Keratinocyte (primary cell): ENCODE measurements around the gene MRPL34. TPM values are rescaled to one million over a fixed set of nuclear protein-coding genes. Genes with fewer than 3 reads are reported as not detected.
"Not testable (repeated sequence)": the region's sequence is repeated elsewhere in the genome, so short reads cannot be mapped to it uniquely, and the experiment has no call there.

Experiments used
- DNase-seq: peaks from one replicate; pipeline ENCODE4 v3.0.0-alpha.2; 2011; ENCODE audit warnings: low read depth, missing footprints, low spot score
- FAIRE-seq: peaks from 2 replicates; lab custom pipeline; 2011; peaks lifted over from hg19 to GRCh38; lab: Jason Lieb, UNC
- H2AFZ ChIP-seq: 2 replicates; pipeline ENCODE4 v1.6.0; 2012; ENCODE audit warnings: low read length, control low read depth, inconsistent platforms; ENCODE audit not compliant: control insufficient read depth
- H3K27ac ChIP-seq: 2 replicates; pipeline ENCODE4 v1.5.1; 2011; ENCODE audit warnings: low read length; ENCODE audit not compliant: control insufficient read depth, insufficient read depth
- H3K27me3 ChIP-seq: 3 replicates; pipeline ENCODE4 v1.6.0; 2011; ENCODE audit warnings: low read length; ENCODE audit not compliant: control insufficient read depth, insufficient read depth; ENCODE audit errors: extremely low read depth
- H3K36me3 ChIP-seq, 2 experiments: 2 replicates in 1 of 2; 3 replicates in 1 of 2; pipeline ENCODE4 v1.5.1; 2011; ENCODE audit warnings: low read length in 2 of 2, mild to moderate bottlenecking in 1 of 2; ENCODE audit not compliant: control insufficient read depth in 2 of 2, insufficient read depth in 2 of 2; ENCODE audit errors: extremely low read depth in 1 of 2
- H3K4me1 ChIP-seq: 3 replicates; pipeline ENCODE4 v1.5.1; 2011; ENCODE audit warnings: low read length; ENCODE audit not compliant: control insufficient read depth, insufficient read depth; ENCODE audit errors: extremely low read depth
- H3K4me2 ChIP-seq: 3 replicates; pipeline ENCODE4 v1.6.0; 2011; ENCODE audit warnings: low read depth, low read length; ENCODE audit not compliant: control insufficient read depth, insufficient read depth; ENCODE audit errors: extremely low read depth
- H3K4me3 ChIP-seq, 3 experiments: fragments of 200-600 bp in 1 of 3; sonication (generic) in 1 of 3; 2 replicates in 2 of 3; 3 replicates in 1 of 3; pipeline ENCODE4 v1.5.1; 2011 to 2016; ENCODE audit warnings: low read length in 3 of 3, mild to moderate bottlenecking in 3 of 3, control low read depth in 2 of 3, inconsistent platforms in 1 of 3, low read depth in 1 of 3, mixed read lengths in 1 of 3, mixed run types in 1 of 3, moderate library complexity in 1 of 3; ENCODE audit not compliant: control insufficient read depth in 2 of 3, insufficient read depth in 2 of 3; ENCODE audit errors: extremely low read depth in 1 of 3
- H3K79me2 ChIP-seq: 2 replicates; pipeline ENCODE4 v1.6.0; 2012; ENCODE audit warnings: low read length; ENCODE audit not compliant: control insufficient read depth, insufficient read depth
- H3K9ac ChIP-seq: 3 replicates; pipeline ENCODE4 v1.6.0; 2011; ENCODE audit warnings: low read length; ENCODE audit not compliant: control insufficient read depth, insufficient read depth; ENCODE audit errors: extremely low read depth
- H3K9me1 ChIP-seq: 3 replicates; pipeline ENCODE4 v1.6.0; 2011; ENCODE audit warnings: low read length; ENCODE audit not compliant: control insufficient read depth, insufficient read depth; ENCODE audit errors: extremely low read depth
- H3K9me3 ChIP-seq: 2 replicates; pipeline ENCODE4 v1.5.1; 2012; ENCODE audit warnings: low read depth, low read length; ENCODE audit not compliant: control insufficient read depth
- H4K20me1 ChIP-seq: 3 replicates; pipeline ENCODE4 v1.6.0; 2011; ENCODE audit warnings: low read length; ENCODE audit not compliant: control insufficient read depth, insufficient read depth; ENCODE audit errors: extremely low read depth
- EZH2 ChIP-seq: IDR thresholded peaks from one replicate; pipeline ENCODE4 v1.6.1; 2012; ENCODE audit warnings: inconsistent platforms, mild to moderate bottlenecking, low read length, moderate library complexity
- dilution Hi-C: fragments of 300-500 bp; cut with MboI; formaldehyde crosslinking; loops from one replicate; pipeline ENCODE4 v1.7.0; 2020; ENCODE audit warnings: low sequenced_read_pairs; ENCODE audit not compliant: extremely low pct_ligation_motif_present
- polyA plus RNA-seq, 5 experiments: library from polyadenylated mRNA; depleted of rRNA in 3 of 5; stranded (reverse) in 3 of 5; stranded (forward) in 1 of 5; unstranded in 1 of 5; fragments of >200 nt; gene quantifications; 1 replicate in 1 of 5; 2 replicates in 3 of 5; 3 replicates in 1 of 5; pipeline versions ENCODE4 v1.2.1 to v1.2.3, GENCODE V29; 2011 to 2012; ENCODE audit warnings: missing spikeins in 2 of 5, low read depth in 1 of 5, low replicate concordance in 1 of 5
- TF ChIP-seq, protein P1 (sequence below), 3 experiments: IDR thresholded peaks in 1 of 3; conservative IDR thresholded peaks in 1 of 3; optimal IDR thresholded peaks in 1 of 3; 2 replicates in 2 of 3; 3 replicates in 1 of 3; pipeline versions ENCODE3 to v1.5.1; 2011; ENCODE audit warnings: low read length in 3 of 3, mild to moderate bottlenecking in 3 of 3, moderate library complexity in 2 of 3, control low read depth in 1 of 3, inconsistent platforms in 1 of 3; ENCODE audit not compliant: insufficient read depth in 2 of 3; ENCODE audit errors: extremely low read depth in 1 of 3

MRPL34 gene
- polyA plus RNA-seq, 1 donor (not counting 4 experiments of a cell fraction or from before 2014, with no cell fraction given): 63.7 TPM

- H3K79me2 ChIP-seq: peaks cover 10% of the 10 kb centered on the region
- peaks cover 10 to 12% of the 10 kb centered on the region in 2 experiments for H3K36me3 ChIP-seq
- H3K4me2 ChIP-seq: peak within 1 kb of the TSS; percentile 99
- no peaks in the 10 kb centered on the region for H3K9me3 ChIP-seq
- H3K4me3 ChIP-seq: peak within 1 kb of the TSS; percentile 61 to 93 (median 90)
- dilution Hi-C loops: no loop called here
- peak within 1 kb of the TSS; percentile 92 for H3K9ac ChIP-seq
- TF ChIP-seq EZH2: no peak
- TF ChIP-seq, protein P1, sequence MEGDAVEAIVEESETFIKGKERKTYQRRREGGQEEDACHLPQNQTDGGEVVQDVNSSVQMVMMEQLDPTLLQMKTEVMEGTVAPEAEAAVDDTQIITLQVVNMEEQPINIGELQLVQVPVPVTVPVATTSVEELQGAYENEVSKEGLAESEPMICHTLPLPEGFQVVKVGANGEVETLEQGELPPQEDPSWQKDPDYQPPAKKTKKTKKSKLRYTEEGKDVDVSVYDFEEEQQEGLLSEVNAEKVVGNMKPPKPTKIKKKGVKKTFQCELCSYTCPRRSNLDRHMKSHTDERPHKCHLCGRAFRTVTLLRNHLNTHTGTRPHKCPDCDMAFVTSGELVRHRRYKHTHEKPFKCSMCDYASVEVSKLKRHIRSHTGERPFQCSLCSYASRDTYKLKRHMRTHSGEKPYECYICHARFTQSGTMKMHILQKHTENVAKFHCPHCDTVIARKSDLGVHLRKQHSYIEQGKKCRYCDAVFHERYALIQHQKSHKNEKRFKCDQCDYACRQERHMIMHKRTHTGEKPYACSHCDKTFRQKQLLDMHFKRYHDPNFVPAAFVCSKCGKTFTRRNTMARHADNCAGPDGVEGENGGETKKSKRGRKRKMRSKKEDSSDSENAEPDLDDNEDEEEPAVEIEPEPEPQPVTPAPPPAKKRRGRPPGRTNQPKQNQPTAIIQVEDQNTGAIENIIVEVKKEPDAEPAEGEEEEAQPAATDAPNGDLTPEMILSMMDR (optimal IDR thresholded peaks at IDR 0.05 in 1 of 3, IDR thresholded peaks at IDR 0.05 in 1 of 3, conservative IDR thresholded peaks at IDR 0.05 in 1 of 3; ENCODE audit: extremely low read depth in 1 of 3, insufficient read depth in 2 of 3, low read length in 3 of 3): no peak
- H3K27ac ChIP-seq: peak within 1 kb of the TSS; percentile 91
- peak; percentile 88 for FAIRE-seq
- H4K20me1 ChIP-seq: no peaks in the 10 kb centered on the region
- H3K27me3 ChIP-seq: no peaks in the 10 kb centered on the region
- H3K4me1 ChIP-seq: peaks cover 8% of the 10 kb centered on the region
- peak within 1 kb of the TSS; percentile 93 for H2AFZ ChIP-seq
- DNase-seq: peak; percentile 94
- H3K9me1 ChIP-seq: no peaks in the 10 kb centered on the region
These were observed 38.5 kb upstream of the MRPL34 start, which contains the start of gene BABAM1 for GRCh38 chr19:17266975-17267788. Gene BABAM1 (plus strand): TSS chr19:17267443. CDS start chr19:17268807, 1,364 bp downstream.

DNA sequence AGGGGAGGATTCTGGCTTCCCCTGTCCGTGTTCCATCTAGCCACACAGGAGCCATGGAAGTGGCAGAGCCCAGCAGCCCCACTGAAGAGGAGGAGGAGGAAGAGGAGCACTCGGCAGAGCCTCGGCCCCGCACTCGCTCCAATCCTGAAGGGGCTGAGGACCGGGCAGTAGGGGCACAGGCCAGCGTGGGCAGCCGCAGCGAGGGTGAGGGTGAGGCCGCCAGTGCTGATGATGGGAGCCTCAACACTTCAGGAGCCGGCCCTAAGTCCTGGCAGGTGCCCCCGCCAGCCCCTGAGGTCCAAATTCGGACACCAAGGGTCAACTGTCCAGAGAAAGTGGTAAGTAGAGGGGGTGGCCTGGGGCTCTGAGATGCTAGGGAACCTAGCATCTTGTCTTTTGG lies 36.9 kb upstream of the MRPL34 start:
- Histone ChIP-seq H4K20me1 (no peaks in the 10 kb centered on the region), H3K9ac (no peak overlapping the region), H3K4me2 (no peak overlapping the region), H3K9me1 (no peaks in the 10 kb centered on the region), H3K36me3 (peaks cover 12 to 15% of the 10 kb centered on the region in 2 experiments), H3K4me1 (peaks cover 8% of the 10 kb centered on the region), H2AFZ (no peak overlapping the region), H3K4me3 (no peak overlapping the region), H3K79me2 (peaks cover 10% of the 10 kb centered on the region), H3K27me3 (no peaks in the 10 kb centered on the region), H3K27ac (no peak overlapping the region), H3K9me3 (no peaks in the 10 kb centered on the region)
- TF ChIP-seq EZH2: no peak
- TF ChIP-seq, protein P1 (optimal IDR thresholded peaks at IDR 0.05 in 1 of 3, IDR thresholded peaks at IDR 0.05 in 1 of 3, conservative IDR thresholded peaks at IDR 0.05 in 1 of 3; ENCODE audit: extremely low read depth in 1 of 3, insufficient read depth in 2 of 3, low read length in 3 of 3): no peak
- DNase-seq (no peak), FAIRE-seq (no peak)
- dilution Hi-C loops: no loop called here

- FAIRE-seq, H3K27ac ChIP-seq: not testable (repeated sequence)
These were observed 30.8 kb upstream of the MRPL34 start for GRCh38 chr19:17274892-17275291.

More at GRCh38 chr19:17274892-17275291, 30.8 kb upstream of the MRPL34 start:
- H3K36me3 ChIP-seq: peaks cover 26 to 38% of the 10 kb centered on the region in 2 experiments
- H3K9me3 ChIP-seq, H3K4me1 ChIP-seq, dilution Hi-C loops, H3K4me3 ChIP-seq, H3K9ac ChIP-seq, H2AFZ ChIP-seq, H3K4me2 ChIP-seq, H3K79me2 ChIP-seq, H3K9me1 ChIP-seq, DNase-seq, H4K20me1 ChIP-seq, H3K27me3 ChIP-seq: not testable (repeated sequence)
